Small intestine (tissue), 7 donors: Measurements from ENCODE around the gene DSG3. TPM values are rescaled to one million over a fixed set of nuclear protein-coding genes. Genes with fewer than 3 reads are reported as not detected.

Source experiments
- DNase-seq, 2 donors: peaks; one replicate each; pipeline versions ENCODE4 v3.0.0 to v3.0.0-alpha.2; 2013
- FAIRE-seq: peaks from 2 replicates; lab custom pipeline; 2012; peaks lifted over from hg19 to GRCh38; lab: Jason Lieb, UNC
- H3K27ac ChIP-seq, 3 donors: one replicate each; pipeline ENCODE4 v1.5.1; 2013; ENCODE audit warnings: low read length in 2 of 3, mild to moderate bottlenecking in 2 of 3, control low read depth in 1 of 3, inconsistent platforms in 1 of 3, low read depth in 1 of 3, moderate library complexity in 1 of 3
- H3K27me3 ChIP-seq, 3 donors: one replicate each; pipeline ENCODE4 v1.6.1; 2013; ENCODE audit warnings: low read length in 3 of 3, inconsistent platforms in 1 of 3; ENCODE audit not compliant: control insufficient read depth in 3 of 3, insufficient read depth in 3 of 3
- H3K36me3 ChIP-seq, 3 donors: one replicate each; pipeline ENCODE4 v1.6.1; 2013; ENCODE audit warnings: low read length in 3 of 3, inconsistent platforms in 1 of 3, low read depth in 1 of 3, mild to moderate bottlenecking in 1 of 3, moderate library complexity in 1 of 3; ENCODE audit not compliant: control insufficient read depth in 3 of 3, insufficient read depth in 2 of 3
- H3K4me1 ChIP-seq, 3 donors: one replicate each; pipeline ENCODE4 v1.6.1; 2013; ENCODE audit warnings: low read length in 2 of 3, inconsistent platforms in 1 of 3, low read depth in 1 of 3, mild to moderate bottlenecking in 1 of 3, moderate library complexity in 1 of 3; ENCODE audit not compliant: control insufficient read depth in 3 of 3, insufficient read depth in 2 of 3
- H3K4me3 ChIP-seq, 3 donors: one replicate each; pipeline ENCODE4 v1.5.1; 2013; ENCODE audit warnings: low read length in 3 of 3, control low read depth in 1 of 3, inconsistent platforms in 1 of 3, low read depth in 1 of 3, mild to moderate bottlenecking in 1 of 3, moderate library complexity in 1 of 3
- H3K9me3 ChIP-seq, 2 donors: one replicate each; pipeline ENCODE4 v1.6.1; 2013; ENCODE audit warnings: low read depth in 1 of 2, low read length in 1 of 2; ENCODE audit not compliant: control insufficient read depth in 2 of 2, insufficient read depth in 1 of 2
- WGBS, 3 donors: extraction: QIAGEN DNeasy Blood & Tissue Kit; methylation state at CpG; one replicate each; pipeline ENCODE4 v1.1.7; 2013; 5-methylcytosine and 5-hydroxymethylcytosine counted together
- polyA plus RNA-seq, 4 donors: library from polyadenylated mRNA; stranded (reverse) in 3 of 4; unstranded in 1 of 4; fragments of 200-250 nt in 3 of 4; fragments of 120-200 nt in 1 of 4; gene quantifications; one replicate each; pipeline versions ENCODE4 v1.2.1 to v1.2.3, GENCODE V29; 2013
- donor health status: healthy with polysubstance abuse.
- donor health status: control.
- donor health status: control.
- donor health status: Bipolar disorder and iron deficiency.
- donor health status: healthy.

DSG3 gene
- polyA plus RNA-seq, 4 donors, result 0.03 to 2.5 (median 0.47) TPM

- 68 to 86% (median 85%) methylated on average over 6 of the region's 6 CpGs for WGBS, 3 donors
- DNase-seq (no peak), FAIRE-seq (no peak)
- Histone ChIP-seq H3K27ac (no peak overlapping the region), H3K27me3 (no peaks in the 10 kb centered on the region), H3K4me3 (no peak overlapping the region), H3K4me1 (no peaks in the 10 kb centered on the region), H3K36me3 (no peaks in the 10 kb centered on the region), H3K9me3 (no peaks in the 10 kb centered on the region)
Measured at GRCh38 chr18:31439807-31440325, 7.7 kb upstream of the DSG3 start.

GRCh38 chr18:31440787-31441186 is 6.8 kb upstream of the DSG3 start:
- no peak for FAIRE-seq
- Histone ChIP-seq H3K4me1 (no peaks in the 10 kb centered on the region), H3K27ac (no peak overlapping the region), H3K27me3 (no peaks in the 10 kb centered on the region), H3K9me3 (no peaks in the 10 kb centered on the region), H3K36me3 (no peaks in the 10 kb centered on the region), H3K4me3 (no peak overlapping the region)
- 85 to 87% (median 87%) methylated on average over 6 of the region's 6 CpGs for WGBS, 3 donors
- no peak for DNase-seq

- WGBS, 3 donors, result 85 to 96% (median 90%) methylated on average over 4 of the region's 4 CpGs
- H3K27ac ChIP-seq, result no peak overlapping the region
- H3K9me3 ChIP-seq, result no peaks in the 10 kb centered on the region
- H3K36me3 ChIP-seq, result no peaks in the 10 kb centered on the region
- H3K4me1 ChIP-seq, result no peaks in the 10 kb centered on the region
- no peak overlapping the region for H3K4me3 ChIP-seq
- FAIRE-seq (no peak), DNase-seq (no peak)
- no peaks in the 10 kb centered on the region for H3K27me3 ChIP-seq
Measured at GRCh38 chr18:31441493-31441892, 6.0 kb upstream of the DSG3 start.

- DNase-seq (no peak), FAIRE-seq (no peak)
- WGBS, 3 donors, result 65 to 79% (median 68%) methylated on average over 2 of the region's 2 CpGs
- no peaks in the 10 kb centered on the region for H3K36me3 ChIP-seq
- H3K27ac ChIP-seq, result no peak overlapping the region
- H3K4me1 ChIP-seq, result no peaks in the 10 kb centered on the region
- no peaks in the 10 kb centered on the region for H3K27me3 ChIP-seq
- H3K4me3 ChIP-seq, result no peak overlapping the region
- no peaks in the 10 kb centered on the region for H3K9me3 ChIP-seq
Measured at GRCh38 chr18:31444142-31444541, 3.4 kb upstream of the DSG3 start.

- no peaks in the 10 kb centered on the region for H3K36me3 ChIP-seq
- no peaks in the 10 kb centered on the region for H3K27me3 ChIP-seq
- FAIRE-seq (no peak), DNase-seq (no peak)
- H3K4me1 ChIP-seq, result no peaks in the 10 kb centered on the region
- H3K4me3 ChIP-seq, result no peak overlapping the region
- H3K27ac ChIP-seq, result no peak overlapping the region
- H3K9me3 ChIP-seq, result no peaks in the 10 kb centered on the region
Measured at GRCh38 chr18:31445908-31446307, 1.6 kb upstream of the DSG3 start.

- no peak for FAIRE-seq
- no peaks in the 10 kb centered on the region for H3K4me1 ChIP-seq
- WGBS, 3 donors, result 69 to 86% (median 82%) methylated on average over 3 of the region's 3 CpGs
Measured at GRCh38 chr18:31446854-31447253, 687 bp upstream of the DSG3 start.

GRCh38 chr18:31450409-31450808 is 2.9 kb downstream of the DSG3 start:
- H3K36me3 ChIP-seq, result no peaks in the 10 kb centered on the region
- DNase-seq (no peak), FAIRE-seq (no peak)
- H3K27ac ChIP-seq, result no peak overlapping the region
- H3K27me3 ChIP-seq, result no peaks in the 10 kb centered on the region
- no peak overlapping the region for H3K4me3 ChIP-seq
- no peaks in the 10 kb centered on the region for H3K9me3 ChIP-seq
- no peaks in the 10 kb centered on the region for H3K4me1 ChIP-seq

More at GRCh38 chr18:31446854-31447253, 687 bp upstream of the DSG3 start:
- Histone ChIP-seq H3K27ac (no peak overlapping the region), H3K27me3 (no peaks in the 10 kb centered on the region), H3K36me3 (no peaks in the 10 kb centered on the region), H3K9me3 (no peaks in the 10 kb centered on the region), H3K4me3 (no peak overlapping the region)
- no peak for DNase-seq

GRCh38 chr18:31451625-31452024 is 4.1 kb downstream of the DSG3 start:
- 24 to 84% (median 78%) methylated on average over 1 of the region's 1 CpG for WGBS, 3 donors
- no peaks in the 10 kb centered on the region for H3K36me3 ChIP-seq
- FAIRE-seq (no peak), DNase-seq (peak in 1 of 2 donors; percentile 62)
- H3K27me3 ChIP-seq, result no peaks in the 10 kb centered on the region
- no peaks in the 10 kb centered on the region for H3K9me3 ChIP-seq
- no peak overlapping the region for H3K4me3 ChIP-seq
- H3K4me1 ChIP-seq, result no peaks in the 10 kb centered on the region
- H3K27ac ChIP-seq, result no peak overlapping the region

- H3K36me3 ChIP-seq, result no peaks in the 10 kb centered on the region
- H3K9me3 ChIP-seq, result no peaks in the 10 kb centered on the region
- H3K4me1 ChIP-seq, result no peaks in the 10 kb centered on the region
- no peak for DNase-seq
- H3K27me3 ChIP-seq, result no peaks in the 10 kb centered on the region
- no peak overlapping the region for H3K27ac ChIP-seq
- no peak overlapping the region for H3K4me3 ChIP-seq
- FAIRE-seq, result no peak
- whole genome bisulfite sequencing, 3 donors, result 62 to 88% (median 73%) methylated on average over 3 of the region's 3 CpGs
Measured at GRCh38 chr18:31454066-31454708, 6.6 kb downstream of the DSG3 start.
